ENCODE results near the gene PARD3B.

PARD3B gene

DNA sequence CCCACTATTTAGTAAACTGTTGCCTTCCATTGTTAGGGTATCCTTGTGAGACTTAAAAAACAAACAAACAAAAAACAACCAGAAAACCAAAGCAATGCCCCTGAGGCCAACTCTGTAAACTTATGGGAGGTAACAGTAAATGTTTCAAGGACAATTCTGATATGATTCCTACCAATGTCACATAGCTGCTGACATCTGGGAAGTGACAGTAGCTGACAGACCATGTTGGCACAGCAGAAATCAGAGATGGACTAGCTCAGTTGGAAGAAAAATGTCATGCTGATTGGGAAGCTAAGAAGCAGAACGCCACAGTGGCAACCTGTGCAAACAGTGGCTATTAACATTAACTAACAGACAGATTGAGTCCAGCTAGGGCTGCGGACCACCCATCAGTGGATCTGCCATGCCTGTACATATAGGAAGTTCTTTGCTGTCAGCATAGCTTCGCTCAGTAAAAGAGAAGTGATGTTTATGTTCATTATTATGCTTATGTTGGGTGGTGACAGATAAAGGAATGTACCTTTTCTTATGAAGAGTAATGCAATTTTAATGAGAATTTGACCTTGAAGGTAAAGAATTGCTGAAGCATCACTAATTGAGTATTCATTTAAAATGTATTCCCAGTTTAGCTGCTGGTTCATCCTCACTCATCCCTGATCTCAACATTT is 180.6 kb downstream of the PARD3B start:
- Histone ChIP-seq H3K4me3 (replicated peaks; ENCODE audit: insufficient read depth, low read length) (no peak overlapping the region), H3K27ac (replicated peaks) (no peak overlapping the region), H3K27me3 (ENCODE audit: insufficient read depth, poor library complexity, severe bottlenecking) (no peaks in the 10 kb centered on the region)
- no peak for DNase-seq (ENCODE audit: low read depth in 1 of 2, low spot score in 1 of 2)
- TF ChIP-seq, protein P1, sequence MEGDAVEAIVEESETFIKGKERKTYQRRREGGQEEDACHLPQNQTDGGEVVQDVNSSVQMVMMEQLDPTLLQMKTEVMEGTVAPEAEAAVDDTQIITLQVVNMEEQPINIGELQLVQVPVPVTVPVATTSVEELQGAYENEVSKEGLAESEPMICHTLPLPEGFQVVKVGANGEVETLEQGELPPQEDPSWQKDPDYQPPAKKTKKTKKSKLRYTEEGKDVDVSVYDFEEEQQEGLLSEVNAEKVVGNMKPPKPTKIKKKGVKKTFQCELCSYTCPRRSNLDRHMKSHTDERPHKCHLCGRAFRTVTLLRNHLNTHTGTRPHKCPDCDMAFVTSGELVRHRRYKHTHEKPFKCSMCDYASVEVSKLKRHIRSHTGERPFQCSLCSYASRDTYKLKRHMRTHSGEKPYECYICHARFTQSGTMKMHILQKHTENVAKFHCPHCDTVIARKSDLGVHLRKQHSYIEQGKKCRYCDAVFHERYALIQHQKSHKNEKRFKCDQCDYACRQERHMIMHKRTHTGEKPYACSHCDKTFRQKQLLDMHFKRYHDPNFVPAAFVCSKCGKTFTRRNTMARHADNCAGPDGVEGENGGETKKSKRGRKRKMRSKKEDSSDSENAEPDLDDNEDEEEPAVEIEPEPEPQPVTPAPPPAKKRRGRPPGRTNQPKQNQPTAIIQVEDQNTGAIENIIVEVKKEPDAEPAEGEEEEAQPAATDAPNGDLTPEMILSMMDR (IDR thresholded peaks at IDR 0.05; ENCODE audit: insufficient read depth, low read length) = no peak
- TF ChIP-seq POLR2AphosphoS5 (IDR thresholded peaks at IDR 0.05; ENCODE audit: low read depth) (no peak), SPI1 (IDR thresholded peaks at IDR 0.05; ENCODE audit: borderline replicate concordance, low read depth) (no peak), GABPA (IDR thresholded peaks at IDR 0.05; ENCODE audit: low read depth) (no peak)
- TF ChIP-seq, protein P2, sequence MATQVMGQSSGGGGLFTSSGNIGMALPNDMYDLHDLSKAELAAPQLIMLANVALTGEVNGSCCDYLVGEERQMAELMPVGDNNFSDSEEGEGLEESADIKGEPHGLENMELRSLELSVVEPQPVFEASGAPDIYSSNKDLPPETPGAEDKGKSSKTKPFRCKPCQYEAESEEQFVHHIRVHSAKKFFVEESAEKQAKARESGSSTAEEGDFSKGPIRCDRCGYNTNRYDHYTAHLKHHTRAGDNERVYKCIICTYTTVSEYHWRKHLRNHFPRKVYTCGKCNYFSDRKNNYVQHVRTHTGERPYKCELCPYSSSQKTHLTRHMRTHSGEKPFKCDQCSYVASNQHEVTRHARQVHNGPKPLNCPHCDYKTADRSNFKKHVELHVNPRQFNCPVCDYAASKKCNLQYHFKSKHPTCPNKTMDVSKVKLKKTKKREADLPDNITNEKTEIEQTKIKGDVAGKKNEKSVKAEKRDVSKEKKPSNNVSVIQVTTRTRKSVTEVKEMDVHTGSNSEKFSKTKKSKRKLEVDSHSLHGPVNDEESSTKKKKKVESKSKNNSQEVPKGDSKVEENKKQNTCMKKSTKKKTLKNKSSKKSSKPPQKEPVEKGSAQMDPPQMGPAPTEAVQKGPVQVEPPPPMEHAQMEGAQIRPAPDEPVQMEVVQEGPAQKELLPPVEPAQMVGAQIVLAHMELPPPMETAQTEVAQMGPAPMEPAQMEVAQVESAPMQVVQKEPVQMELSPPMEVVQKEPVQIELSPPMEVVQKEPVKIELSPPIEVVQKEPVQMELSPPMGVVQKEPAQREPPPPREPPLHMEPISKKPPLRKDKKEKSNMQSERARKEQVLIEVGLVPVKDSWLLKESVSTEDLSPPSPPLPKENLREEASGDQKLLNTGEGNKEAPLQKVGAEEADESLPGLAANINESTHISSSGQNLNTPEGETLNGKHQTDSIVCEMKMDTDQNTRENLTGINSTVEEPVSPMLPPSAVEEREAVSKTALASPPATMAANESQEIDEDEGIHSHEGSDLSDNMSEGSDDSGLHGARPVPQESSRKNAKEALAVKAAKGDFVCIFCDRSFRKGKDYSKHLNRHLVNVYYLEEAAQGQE (IDR thresholded peaks at IDR 0.05; ENCODE audit: insufficient replicate concordance, low read depth) = no peak

DNA sequence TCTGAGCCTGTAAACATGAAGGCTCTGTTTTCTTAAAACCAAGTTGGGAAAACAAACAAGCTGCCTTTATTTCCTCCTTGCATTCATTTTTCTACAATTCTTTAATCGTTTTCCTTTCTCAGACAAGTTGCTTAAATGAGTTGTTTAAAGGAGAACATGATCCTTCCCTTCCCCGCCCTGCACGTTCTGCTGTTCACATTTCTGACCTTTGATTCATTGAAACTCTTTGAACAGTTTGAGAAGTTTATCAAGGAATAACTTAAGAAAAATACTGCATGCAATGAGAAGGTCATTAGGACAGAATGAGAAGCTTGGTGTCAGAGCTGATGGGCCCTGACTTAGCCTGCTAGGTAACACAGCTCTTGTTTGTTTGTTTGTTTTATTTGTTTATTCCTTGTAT is 181.6 kb downstream of the PARD3B start:
- H3K27ac ChIP-seq (replicated peaks) = no peak overlapping the region
- TF ChIP-seq POLR2AphosphoS5 (IDR thresholded peaks at IDR 0.05; ENCODE audit: low read depth) (no peak), SPI1 (IDR thresholded peaks at IDR 0.05; ENCODE audit: borderline replicate concordance, low read depth) (no peak), GABPA (IDR thresholded peaks at IDR 0.05; ENCODE audit: low read depth) (no peak)
- TF ChIP-seq, protein P2 (IDR thresholded peaks at IDR 0.05; ENCODE audit: insufficient replicate concordance, low read depth) = no peak
- TF ChIP-seq, protein P1 (IDR thresholded peaks at IDR 0.05; ENCODE audit: insufficient read depth, low read length) = no peak
- H3K27me3 ChIP-seq (ENCODE audit: insufficient read depth, poor library complexity, severe bottlenecking) = no peaks in the 10 kb centered on the region
- no peak for DNase-seq (ENCODE audit: low read depth in 1 of 2, low spot score in 1 of 2)
- no peak overlapping the region for H3K4me3 ChIP-seq (replicated peaks; ENCODE audit: insufficient read depth, low read length)

DNA sequence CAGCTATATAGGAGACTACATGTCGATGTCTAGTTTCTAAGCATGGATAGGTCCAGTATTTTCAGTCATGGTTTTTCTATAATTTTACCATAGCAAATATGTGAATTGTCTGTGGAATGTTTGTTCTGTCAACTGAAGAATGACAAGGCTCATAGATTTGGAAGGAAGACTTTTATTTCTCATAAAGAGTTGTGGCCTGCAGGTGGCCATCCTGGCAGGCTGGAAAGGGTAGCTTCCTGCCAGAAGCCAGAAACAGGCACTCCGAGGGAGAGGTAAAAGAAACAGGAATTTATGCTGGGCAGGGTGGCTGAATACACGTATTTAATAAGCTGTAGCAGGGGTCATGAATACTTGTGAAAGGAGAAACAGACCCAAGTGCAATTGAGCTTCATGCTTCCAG is 182.1 kb downstream of the PARD3B start:
- no peak for DNase-seq (ENCODE audit: low read depth in 1 of 2, low spot score in 1 of 2)
- Histone ChIP-seq H3K4me3 (replicated peaks; ENCODE audit: insufficient read depth, low read length) (no peak overlapping the region), H3K27me3 (ENCODE audit: insufficient read depth, poor library complexity, severe bottlenecking) (no peaks in the 10 kb centered on the region), H3K27ac (replicated peaks) (no peak overlapping the region)
- TF ChIP-seq, protein P2 (IDR thresholded peaks at IDR 0.05; ENCODE audit: insufficient replicate concordance, low read depth) = no peak
- no peak for TF ChIP-seq GABPA (IDR thresholded peaks at IDR 0.05; ENCODE audit: low read depth)
- TF ChIP-seq POLR2AphosphoS5 (IDR thresholded peaks at IDR 0.05; ENCODE audit: low read depth) = no peak
- TF ChIP-seq, protein P1 (IDR thresholded peaks at IDR 0.05; ENCODE audit: insufficient read depth, low read length) = no peak
- TF ChIP-seq SPI1 (IDR thresholded peaks at IDR 0.05; ENCODE audit: borderline replicate concordance, low read depth) = no peak
